Gastrocnemius medialis (tissue), 4 donors: ENCODE results near the gene RNASE12.

Source experiments
- CTCF ChIP-seq, 5 experiments: fragments of 450-650 bp in 3 of 5; fragments of 200-600 bp in 2 of 5; sonication (generic) in 2 of 5; IDR thresholded peaks in 4 of 5; conservative IDR thresholded peaks in 1 of 5; 1 replicate in 4 of 5; 2 replicates in 1 of 5; pipeline ENCODE4 v1.5.1; 2016 to 2019; ENCODE audit warnings: antibody characterized with exemption in 5 of 5, mild to moderate bottlenecking in 3 of 5, moderate library complexity in 3 of 5
- POLR2A ChIP-seq, 2 donors: fragments of 450-650 bp; IDR thresholded peaks; one replicate each; pipeline ENCODE4 v1.6.1; 2017; ENCODE audit warnings: antibody characterized with exemption in 2 of 2, mild to moderate bottlenecking in 2 of 2, moderate library complexity in 2 of 2

DNA sequence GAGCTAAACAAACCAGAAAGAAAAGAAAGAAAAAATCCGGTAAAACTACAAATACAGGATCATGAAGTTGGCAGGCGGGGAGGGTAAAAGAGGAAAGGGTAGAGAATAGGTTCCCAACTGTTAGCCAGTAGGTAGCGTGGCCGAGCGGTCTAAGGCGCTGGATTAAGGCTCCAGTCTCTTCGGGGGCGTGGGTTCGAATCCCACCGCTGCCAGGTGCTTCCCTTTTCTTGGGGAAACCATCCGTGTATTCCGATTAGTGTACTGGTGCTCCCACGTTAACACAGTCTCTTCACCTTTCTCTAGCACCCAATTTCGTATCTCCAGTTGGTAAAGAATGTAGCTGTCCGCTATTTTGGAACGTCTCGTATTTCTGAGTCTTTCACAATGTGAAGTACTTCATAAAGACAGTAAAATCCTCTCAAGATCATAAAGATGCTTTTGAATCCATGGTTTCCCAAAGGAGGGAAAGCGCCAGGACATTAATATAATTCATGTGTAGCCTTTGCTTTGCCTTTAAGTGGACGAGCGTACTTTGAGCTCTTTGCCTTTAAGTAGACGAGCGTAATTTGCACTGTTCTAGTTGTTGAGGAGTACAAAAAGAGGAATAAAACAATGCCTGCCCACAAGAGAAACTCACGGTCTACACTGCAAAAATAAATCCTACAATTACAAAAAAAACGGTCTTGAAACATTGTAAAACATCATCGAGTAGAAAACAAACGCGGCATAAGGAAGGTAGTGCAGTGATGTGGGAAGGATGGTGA is 19.0 kb upstream of the RNASE12 start:
- TF ChIP-seq CTCF (IDR thresholded peaks at IDR 0.05 in 4 of 5, conservative IDR thresholded peaks at IDR 0.05 in 1 of 5), result no peak
- TF ChIP-seq POLR2A (IDR thresholded peaks at IDR 0.05), result no peak
